ENCODE measurements around the gene ACSM2B.
A peak's percentile ranks its signal among the peaks of the same experiment; 100 is the strongest.
"Not testable (repeated sequence)": the region's sequence is repeated elsewhere in the genome, so short reads cannot be mapped to it uniquely, and the experiment has no call there.

Gene ACSM2B

GRCh38 chr16:20536669-20537068, 39.5 kb downstream of the ACSM2B start:
- DNase-seq (ENCODE audit: low spot score): not testable (repeated sequence)

- not testable (repeated sequence) for DNase-seq (ENCODE audit: low spot score)
These were observed 43.8 kb downstream of the ACSM2B start for GRCh38 chr16:20532284-20532792.

- not testable (repeated sequence) for DNase-seq (ENCODE audit: low spot score)
These were observed 44.4 kb downstream of the ACSM2B start for GRCh38 chr16:20531795-20532194.

GRCh38 chr16:20520103-20520502, 56.1 kb downstream of the ACSM2B start:
- no peak for DNase-seq (ENCODE audit: low spot score)

- DNase-seq (ENCODE audit: low spot score): no peak
These were observed 56.9 kb downstream of the ACSM2B start for GRCh38 chr16:20519231-20519630.

GRCh38 chr16:20517149-20517548, 59.0 kb downstream of the ACSM2B start:
- DNase-seq (ENCODE audit: low spot score): no peak

GRCh38 chr16:20515688-20516090, 60.5 kb downstream of the ACSM2B start:
- peak; percentile 31 for DNase-seq (ENCODE audit: low spot score)

- DNase-seq (ENCODE audit: low spot score): no peak
These were observed 65.8 kb downstream of the ACSM2B start for GRCh38 chr16:20510323-20510722.

- no peak for DNase-seq (ENCODE audit: low spot score)
These were observed 68.9 kb downstream of the ACSM2B start for GRCh38 chr16:20507280-20507679.

- no peak for DNase-seq (ENCODE audit: low spot score)
These were observed 71.7 kb downstream of the ACSM2B start for GRCh38 chr16:20504418-20504817.

- DNase-seq (ENCODE audit: low spot score): not testable (repeated sequence)
These were observed 84.7 kb downstream of the ACSM2B start for GRCh38 chr16:20491448-20491847.

- not testable (repeated sequence) for DNase-seq (ENCODE audit: low spot score)
These were observed 85.2 kb downstream of the ACSM2B start for GRCh38 chr16:20490994-20491393.
